Glomerular endothelial cell (primary cell): ENCODE data around the gene CCDC9B. TPM values are rescaled to one million over a fixed set of nuclear protein-coding genes. Genes with fewer than 3 reads are reported as not detected.

Source experiments
- DNase-seq: peaks from one replicate; pipeline ENCODE4 v3.0.0-alpha.2; 2011; ENCODE audit warnings: low read depth, low spot score; ENCODE audit errors: extremely low read depth
- total RNA-seq: library from RNA; depleted of rRNA; stranded (reverse); fragments of >200 nt; gene quantifications from 2 replicates; pipeline ENCODE4 v1.2.3, GENCODE V29; 2015

The CCDC9B gene
- 11.8 and 20.0 TPM in 2 replicates for total RNA-seq

GRCh38 chr15:40340740-40341400, at the start of gene CCDC9B:
Gene CCDC9B (minus strand): TSS chr15:40340939. CDS start chr15:40340819, 120 bp downstream.
- no peak for DNase-seq

GRCh38 chr15:40389824-40390595, 49.3 kb upstream of the CCDC9B start:
- no peak for DNase-seq

GRCh38 chr15:40388941-40389823, 48.4 kb upstream of the CCDC9B start:
- DNase-seq = no peak

DNA sequence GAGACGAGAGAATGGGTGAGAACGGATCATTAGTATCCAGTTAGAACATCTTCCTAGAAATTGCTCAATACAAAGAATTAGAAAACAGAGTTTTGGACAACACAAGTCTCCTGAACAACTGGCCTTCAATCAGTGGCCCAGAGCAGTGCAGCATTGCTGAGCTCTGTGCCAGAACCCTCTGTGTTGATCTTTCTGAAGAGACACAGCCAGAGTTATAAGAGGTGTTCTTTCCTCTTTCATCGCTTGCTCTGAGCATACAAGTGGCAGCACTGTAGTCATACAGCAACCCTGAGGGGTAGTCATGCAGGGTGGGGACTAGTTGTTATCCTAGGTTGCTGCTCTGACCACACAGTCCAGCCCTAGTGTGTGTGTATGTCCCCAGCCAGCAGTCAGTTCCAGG, 45.7 kb upstream of the CCDC9B start:
- DNase-seq = no peak

- no peak for DNase-seq
Observed at GRCh38 chr15:40382580-40383456, 42.1 kb upstream of the CCDC9B start, which contains the start of gene KNSTRN. Gene KNSTRN (plus strand): TSS chr15:40382721. CDS start chr15:40382836, 115 bp downstream.

- no peak for DNase-seq
Observed at GRCh38 chr15:40381818-40382529, 41.2 kb upstream of the CCDC9B start.

DNA sequence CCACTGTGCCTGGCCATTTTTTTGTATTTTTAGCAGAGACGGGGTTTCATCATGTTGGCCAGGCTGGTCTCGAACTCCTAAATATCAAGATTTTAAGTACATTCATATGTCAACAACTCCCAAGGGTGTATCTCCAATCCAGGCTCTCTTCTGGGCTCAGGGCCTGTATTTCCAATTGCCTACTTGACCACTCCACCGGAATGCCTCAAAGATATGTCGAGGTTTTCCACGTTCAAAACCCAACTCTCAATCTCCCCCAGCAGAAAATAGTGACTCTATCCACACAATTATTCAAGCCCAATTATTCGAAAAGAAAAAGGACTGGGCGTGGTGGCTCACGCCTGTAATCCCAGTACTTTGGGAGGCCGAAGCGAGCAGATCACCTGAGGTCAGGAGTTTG, 39.9 kb upstream of the CCDC9B start:
- no peak for DNase-seq

- no peak for DNase-seq
Observed at GRCh38 chr15:40379853-40380252, 39.1 kb upstream of the CCDC9B start.

DNA sequence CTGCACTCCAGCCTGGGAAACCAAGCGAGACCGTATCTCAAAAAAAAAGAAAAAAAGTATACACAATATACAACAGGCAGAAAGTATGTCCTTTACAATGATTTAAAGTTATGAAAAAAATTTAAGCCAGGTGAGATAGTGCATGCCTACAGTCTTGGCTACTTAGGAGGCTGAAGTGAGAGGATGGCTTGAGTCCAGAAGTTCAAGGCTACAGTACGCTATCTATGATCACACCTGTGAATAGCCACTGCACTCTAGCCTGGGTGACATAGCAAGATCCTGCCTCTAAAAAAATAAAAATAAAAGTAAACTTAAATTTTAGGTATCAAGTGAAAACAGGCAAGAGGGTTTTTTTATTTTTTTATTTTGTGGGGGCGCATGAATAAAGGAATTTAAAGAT, 38.6 kb upstream of the CCDC9B start:
- no peak for DNase-seq

- no peak for DNase-seq
Observed at GRCh38 chr15:40377606-40378005, 36.9 kb upstream of the CCDC9B start.

GRCh38 chr15:40372981-40373380, 32.2 kb upstream of the CCDC9B start:
- DNase-seq = no peak

GRCh38 chr15:40369971-40370370, 29.2 kb upstream of the CCDC9B start:
- no peak for DNase-seq

- DNase-seq = no peak
Observed at GRCh38 chr15:40369474-40369869, 28.7 kb upstream of the CCDC9B start.

DNA sequence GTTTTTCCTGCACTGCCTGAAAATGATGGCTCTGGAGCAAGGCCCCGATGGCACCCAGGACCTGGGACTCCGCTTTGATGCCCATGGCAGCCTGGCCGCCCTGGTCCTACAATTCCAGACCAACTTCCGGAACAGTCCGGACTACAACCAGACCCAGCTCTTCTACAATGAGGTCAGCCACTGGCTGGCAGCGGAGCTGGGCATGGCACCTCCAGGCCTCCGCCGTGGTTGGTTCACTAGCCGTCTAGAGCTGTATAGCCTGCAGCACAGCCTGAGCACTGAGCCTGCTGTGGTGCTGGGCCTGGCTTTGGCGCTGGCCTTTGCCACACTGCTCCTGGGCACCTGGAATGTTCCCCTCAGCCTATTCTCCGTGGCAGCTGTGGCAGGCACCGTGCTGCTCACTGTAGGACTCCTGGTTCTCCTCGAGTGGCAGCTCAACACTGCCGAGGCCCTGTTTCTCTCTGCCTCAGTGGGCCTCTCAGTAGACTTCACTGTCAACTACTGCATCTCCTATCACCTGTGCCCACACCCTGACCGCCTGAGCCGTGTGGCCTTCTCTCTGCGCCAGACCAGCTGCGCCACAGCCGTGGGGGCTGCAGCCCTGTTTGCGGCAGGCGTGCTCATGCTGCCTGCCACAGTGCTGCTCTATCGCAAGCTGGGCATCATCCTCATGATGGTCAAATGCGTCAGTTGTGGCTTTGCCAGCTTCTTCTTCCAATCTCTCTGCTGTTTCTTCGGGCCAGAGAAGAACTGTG, 28.2 kb upstream of the CCDC9B start:
- DNase-seq = no peak

- DNase-seq = no peak
Observed at GRCh38 chr15:40367686-40368611, 27.2 kb upstream of the CCDC9B start.

- no peak for DNase-seq
Observed at GRCh38 chr15:40367371-40367685, 26.6 kb upstream of the CCDC9B start.

GRCh38 chr15:40366457-40367370, 26.0 kb upstream of the CCDC9B start:
- DNase-seq = no peak
